Endothelial cell (in vitro differentiated cells): ENCODE measurements around the gene MAOB. TPM values are rescaled to one million over a fixed set of nuclear protein-coding genes. Genes with fewer than 3 reads are reported as not detected.
"Not testable (repeated sequence)": the region's sequence is repeated elsewhere in the genome, so short reads cannot be mapped to it uniquely, and the experiment has no call there.

Source experiments
- DNase-seq: peaks from one replicate; pipeline ENCODE4 v3.0.0; 2021; ENCODE audit warnings: low spot score
- H3K27ac Mint-ChIP-seq: one replicate; pipeline ENCODE4 v1.8.0; 2021; ENCODE audit warnings: mixed read lengths, inconsistent platforms; ENCODE audit not compliant: unreplicated experiment
- H3K27me3 Mint-ChIP-seq: one replicate; pipeline ENCODE4 v1.8.0; 2021; ENCODE audit warnings: mild to moderate bottlenecking, moderate library complexity, mixed read lengths, inconsistent platforms; ENCODE audit not compliant: unreplicated experiment
- H3K36me3 Mint-ChIP-seq: one replicate; pipeline ENCODE4 v1.8.0; 2021; ENCODE audit warnings: mild to moderate bottlenecking, low read depth, mixed read lengths, inconsistent platforms; ENCODE audit not compliant: unreplicated experiment
- H3K4me1 Mint-ChIP-seq: one replicate; pipeline ENCODE4 v1.8.0; 2021; ENCODE audit warnings: mild to moderate bottlenecking, mixed read lengths, inconsistent platforms; ENCODE audit not compliant: unreplicated experiment
- H3K4me3 Mint-ChIP-seq: one replicate; pipeline ENCODE4 v1.8.0; 2021; ENCODE audit warnings: mild to moderate bottlenecking, mixed read lengths, inconsistent platforms; ENCODE audit not compliant: unreplicated experiment
- H3K9me3 Mint-ChIP-seq: one replicate; pipeline ENCODE4 v1.8.0; 2021; ENCODE audit warnings: mixed read lengths, inconsistent platforms; ENCODE audit not compliant: unreplicated experiment
- CTCF ChIP-seq: fragments of 200-600 bp; sonication (generic); IDR thresholded peaks from one replicate; pipeline ENCODE4 v1.5.0; 2021; ENCODE audit warnings: antibody characterized with exemption; ENCODE audit not compliant: unreplicated experiment
- total RNA-seq: library from RNA; stranded (reverse); fragmentation: NEBNext Ultra II Directional; extraction: Animal tissue kit (Norgen Biotek cat#: 25700); gene quantifications from one replicate; pipeline ENCODE4 v1.2.1, GENCODE V29; 2021; ENCODE audit not compliant: unreplicated experiment

Gene MAOB
- total RNA-seq, 1 donor from 2014 or later, result 0.10 TPM

- TF ChIP-seq CTCF, result no peak
- H3K36me3 Mint-ChIP-seq, result no peaks in the 10 kb centered on the region
Measured at GRCh38 chrX:43731086-43731485, 151.2 kb downstream of the MAOB start.

GRCh38 chrX:43728966-43729365, 153.3 kb downstream of the MAOB start:
- Mint-ChIP-seq H3K27ac (no peak overlapping the region), H3K9me3 (no peaks in the 10 kb centered on the region), H3K36me3 (no peaks in the 10 kb centered on the region), H3K27me3 (no peaks in the 10 kb centered on the region), H3K4me1 (no peaks in the 10 kb centered on the region), H3K4me3 (no peak overlapping the region)
- TF ChIP-seq CTCF, result no peak
- no peak for DNase-seq

More at GRCh38 chrX:43731086-43731485, 151.2 kb downstream of the MAOB start:
- Mint-ChIP-seq H3K27ac (no peak overlapping the region), H3K4me1 (no peaks in the 10 kb centered on the region), H3K27me3 (no peaks in the 10 kb centered on the region), H3K9me3 (no peaks in the 10 kb centered on the region), H3K4me3 (no peak overlapping the region)
- no peak for DNase-seq

GRCh38 chrX:43728002-43728401, 154.2 kb downstream of the MAOB start:
- Mint-ChIP-seq H3K9me3 (no peaks in the 10 kb centered on the region), H3K36me3 (no peaks in the 10 kb centered on the region), H3K27me3 (no peaks in the 10 kb centered on the region), H3K4me3 (no peak overlapping the region), H3K27ac (no peak overlapping the region), H3K4me1 (no peaks in the 10 kb centered on the region)
- DNase-seq, result no peak
- no peak for TF ChIP-seq CTCF

GRCh38 chrX:43727254-43727653, 155.0 kb downstream of the MAOB start:
- H3K27me3 Mint-ChIP-seq, DNase-seq, H3K9me3 Mint-ChIP-seq, H3K4me1 Mint-ChIP-seq, H3K4me3 Mint-ChIP-seq, H3K27ac Mint-ChIP-seq, H3K36me3 Mint-ChIP-seq: not testable (repeated sequence)

GRCh38 chrX:43725227-43725626, 157.0 kb downstream of the MAOB start:
- not testable (repeated sequence) for H3K9me3 Mint-ChIP-seq, H3K27ac Mint-ChIP-seq

GRCh38 chrX:43720961-43721360, 161.3 kb downstream of the MAOB start:
- Mint-ChIP-seq H3K9me3 (no peaks in the 10 kb centered on the region), H3K36me3 (no peaks in the 10 kb centered on the region), H3K4me1 (no peaks in the 10 kb centered on the region), H3K27ac (no peak overlapping the region), H3K27me3 (peaks cover 1% of the 10 kb centered on the region), H3K4me3 (no peak overlapping the region)
- no peak for TF ChIP-seq CTCF
- DNase-seq, result no peak

More at GRCh38 chrX:43725227-43725626, 157.0 kb downstream of the MAOB start:
- H3K4me3 Mint-ChIP-seq, H3K36me3 Mint-ChIP-seq, DNase-seq, H3K4me1 Mint-ChIP-seq, H3K27me3 Mint-ChIP-seq: not testable (repeated sequence)
